B cell (primary cell): ENCODE data around the gene PLBD1. TPM values are rescaled to one million over a fixed set of nuclear protein-coding genes. Genes with fewer than 3 reads are reported as not detected.

Experiments used
- ATAC-seq: fragments of 200-7000 bp; cut with Tn5 transposase; one replicate; pipeline ENCODE4 v1.10.0; 2021; ENCODE audit warnings: low read depth, mild to moderate bottlenecking, moderate number of reproducible peaks, moderate library complexity
- CTCF ChIA-PET: fragments of 350-600 bp; sonication (Branson Sonifier 250); formaldehyde crosslinking; loops from one replicate; lab custom pipeline; 2021; ENCODE audit warnings: antibody characterized with exemption, inconsistent platforms; lab: Charles Lee
- POLR2A ChIA-PET: fragments of 350-600 bp; sonication (Branson Sonifier 250); formaldehyde crosslinking; loops from one replicate; lab custom pipeline; 2021; ENCODE audit warnings: antibody characterized with exemption; lab: Charles Lee
- DNase-seq: peaks from one replicate; pipeline ENCODE4 v3.0.0; 2013
- H2AFZ ChIP-seq: 2 replicates; pipeline ENCODE4 v1.6.1; 2012; ENCODE audit warnings: mild to moderate bottlenecking, low read depth, low read length; ENCODE audit not compliant: insufficient read depth, poor library complexity, severe bottlenecking
- H3K27ac ChIP-seq, 2 donors: 1 replicate in 1 of 2; 2 replicates in 1 of 2; pipeline ENCODE4 v1.5.1; 2012 to 2013; ENCODE audit warnings: low read length in 2 of 2, mild to moderate bottlenecking in 2 of 2, moderate library complexity in 1 of 2
- H3K27me3 ChIP-seq, 4 experiments: fragments of 200-600 bp in 1 of 4; sonication (generic) in 1 of 4; replicated peaks in 1 of 4; 1 replicate in 2 of 4; 2 replicates in 2 of 4; pipeline versions ENCODE4 v1.6.1 to v1.7.0; 2013 to 2016; ENCODE audit warnings: low read length in 3 of 4, mild to moderate bottlenecking in 2 of 4, mixed read lengths in 1 of 4, moderate library complexity in 1 of 4; ENCODE audit not compliant: insufficient read depth in 4 of 4, control insufficient read depth in 3 of 4; ENCODE audit errors: control extremely low read depth in 1 of 4
- H3K36me3 ChIP-seq, 2 experiments: replicated peaks in 1 of 2; 1 replicate in 1 of 2; 2 replicates in 1 of 2; pipeline versions ENCODE4 v1.6.1 to v1.7.1; 2013; ENCODE audit warnings: low read length in 1 of 2; ENCODE audit not compliant: insufficient read depth in 2 of 2, control insufficient read depth in 1 of 2; ENCODE audit errors: control extremely low read depth in 1 of 2, extremely low read depth in 1 of 2
- H3K4me1 ChIP-seq, 2 donors: fragments of 200-600 bp in 1 of 2; sonication (generic) in 1 of 2; 1 replicate in 1 of 2; 2 replicates in 1 of 2; pipeline versions ENCODE4 v1.5.1 to v1.6.1; 2013 to 2017; ENCODE audit warnings: low read length in 2 of 2; ENCODE audit not compliant: control insufficient read depth in 2 of 2, insufficient read depth in 2 of 2
- H3K4me2 ChIP-seq: replicated peaks from 2 replicates; pipeline ENCODE3; 2012; ENCODE audit warnings: mild to moderate bottlenecking, low read depth, low read length; ENCODE audit not compliant: poor library complexity, severe bottlenecking
- H3K4me3 ChIP-seq, 5 experiments: fragments of 200-600 bp in 1 of 5; sonication (generic) in 1 of 5; 1 replicate in 3 of 5; 2 replicates in 2 of 5; pipeline versions ENCODE4 v1.5.1 to v1.7.0; 2011 to 2016; ENCODE audit warnings: low read length in 4 of 5, mild to moderate bottlenecking in 4 of 5, low read depth in 2 of 5, control low read depth in 1 of 5, moderate library complexity in 1 of 5; ENCODE audit not compliant: insufficient read depth in 1 of 5; ENCODE audit errors: control extremely low read depth in 1 of 5, extremely low read depth in 1 of 5
- H3K79me2 ChIP-seq: fragments of 200-600 bp; sonication (generic); one replicate; pipeline ENCODE4 v1.6.0; 2016; ENCODE audit warnings: low read length; ENCODE audit not compliant: control insufficient read depth, insufficient read depth
- H3K9ac ChIP-seq: fragments of 200-600 bp; sonication (generic); 2 replicates; pipeline ENCODE4 v1.6.1; 2017; ENCODE audit warnings: mild to moderate bottlenecking, low read length, moderate library complexity
- H3K9me3 ChIP-seq, 3 donors: one replicate each; pipeline versions ENCODE4 v1.6.1 to v1.7.1; 2013; ENCODE audit warnings: low read length in 2 of 3; ENCODE audit not compliant: control insufficient read depth in 2 of 3, insufficient read depth in 1 of 3; ENCODE audit errors: control extremely low read depth in 1 of 3
- H4K20me1 ChIP-seq: 2 replicates; pipeline ENCODE4 v1.6.0; 2012; ENCODE audit warnings: mild to moderate bottlenecking, low read length; ENCODE audit not compliant: insufficient read depth, control insufficient read depth, poor library complexity, severe bottlenecking
- H3K27ac Mint-ChIP-seq: one replicate; pipeline ENCODE4 v1.8.0; 2021; ENCODE audit warnings: mixed read lengths
- H3K27me3 Mint-ChIP-seq: one replicate; pipeline ENCODE4 v1.8.0; 2021; ENCODE audit warnings: mixed read lengths
- H3K4me1 Mint-ChIP-seq: one replicate; pipeline ENCODE4 v1.8.0; 2021; ENCODE audit warnings: mixed read lengths
- H3K4me3 Mint-ChIP-seq: one replicate; pipeline ENCODE4 v1.8.0; 2021; ENCODE audit warnings: mixed read lengths
- H3K9me3 Mint-ChIP-seq: one replicate; pipeline ENCODE4 v1.8.0; 2022; ENCODE audit warnings: mixed read lengths; ENCODE audit not compliant: insufficient read depth
- EZH2 ChIP-seq: IDR thresholded peaks from 2 replicates; pipeline ENCODE4 v1.6.1; 2012; ENCODE audit warnings: borderline replicate concordance, low read depth, mild to moderate bottlenecking, moderate library complexity, low read length; ENCODE audit not compliant: insufficient read depth, poor library complexity, severe bottlenecking
- WGBS: methylation state at CpG from one replicate; pipeline ENCODE4 v1.1.5; 2013; ENCODE audit warnings: missing lambda C conversion rate; ENCODE audit not compliant: insufficient coverage; 5-methylcytosine and 5-hydroxymethylcytosine counted together
- intact Hi-C: fragments of 100-400 bp; cut with micrococcal nuclease; formaldehyde crosslinking; loops from one replicate; pipeline ENCODE4 v1.10.0; 2022
- polyA plus RNA-seq: library from polyadenylated mRNA; depleted of rRNA; stranded (reverse); fragments of >200 nt; gene quantifications from 2 replicates; pipeline ENCODE4 v1.2.3, GENCODE V29; 2012
- total RNA-seq, 2 donors: library from RNA; stranded (reverse); fragments of 120-200 nt in 1 of 2; gene quantifications; 1 replicate in 1 of 2; 2 replicates in 1 of 2; pipeline versions ENCODE4 v1.2.3 to v1.2.4, GENCODE V29; 2013 to 2022
- TF ChIP-seq, protein P1 (sequence below): fragments of 200-600 bp; IDR thresholded peaks from one replicate; pipeline ENCODE4 v1.8.0; 2022; ENCODE audit warnings: antibody characterized with exemption, mild to moderate bottlenecking

The PLBD1 gene
- total and polyA plus RNA-seq, 2 donors (not counting 1 experiment from before 2014, with no cell fraction given) = 1.1 to 1.6 TPM

DNA sequence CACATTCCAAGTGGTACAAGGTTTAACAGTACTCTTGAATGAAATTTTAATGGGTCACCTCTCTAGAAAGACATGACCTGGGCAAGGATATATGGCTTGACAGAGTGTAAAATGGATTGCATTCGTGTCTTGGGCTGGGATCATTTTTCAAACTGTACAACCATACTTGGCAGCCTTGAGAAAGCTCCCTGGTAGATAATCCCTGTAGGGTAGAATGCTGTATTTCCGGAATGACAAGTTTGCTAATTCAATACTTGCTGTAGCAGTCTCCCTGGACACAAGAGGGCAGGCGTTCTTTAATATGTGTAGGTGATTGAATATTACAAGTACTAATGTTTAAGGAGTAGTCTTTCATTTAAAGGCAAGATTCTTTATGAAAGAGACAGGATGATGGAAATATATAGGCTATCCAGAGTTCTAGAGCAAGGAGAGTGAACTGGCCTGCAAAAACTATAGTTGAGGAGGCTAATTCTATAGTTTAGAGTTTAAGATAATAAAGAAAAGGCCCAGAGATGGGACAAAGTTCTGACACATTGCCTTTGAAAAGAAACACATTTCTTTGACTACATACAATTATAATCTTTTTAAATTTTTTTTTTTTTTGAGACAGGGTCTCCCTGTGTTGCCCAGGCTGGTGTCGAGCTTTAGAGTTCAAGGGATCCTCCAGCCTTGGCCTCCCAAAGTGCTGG lies 53.4 kb downstream of the PLBD1 start:
- WGBS = 23% methylated on average over 2 of the region's 4 CpGs
- no peak overlapping the region for H2AFZ ChIP-seq

DNA sequence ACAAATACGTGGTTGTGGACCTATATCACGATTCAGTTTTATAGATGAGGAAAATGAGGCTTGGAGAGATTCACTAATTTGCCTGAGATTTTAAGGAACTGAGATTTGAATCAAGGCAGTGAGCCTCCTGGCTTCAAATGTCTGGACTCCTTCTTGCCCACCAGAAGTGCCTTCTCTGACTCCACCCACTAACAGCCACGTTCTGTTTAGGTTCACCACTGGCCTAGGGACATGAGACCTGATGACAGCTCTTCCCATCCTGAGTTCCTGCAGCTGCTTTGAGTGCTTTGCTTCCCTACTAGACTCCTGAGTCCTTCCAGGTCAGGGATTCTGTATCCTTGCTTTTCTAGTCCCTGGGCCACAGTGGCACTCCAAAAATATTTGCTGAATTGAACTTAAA lies 57.1 kb downstream of the PLBD1 start:
- ATAC-seq = no peak
- Histone ChIP-seq H3K4me3 (no peak overlapping the region), H2AFZ (no peak overlapping the region), H3K9ac (no peak overlapping the region), H3K4me1 (no peaks in the 10 kb centered on the region), H3K9me3 (no peaks in the 10 kb centered on the region), H3K4me2 (no peak overlapping the region), H3K27me3 (no peaks in the 10 kb centered on the region), H3K79me2 (no peaks in the 10 kb centered on the region), H3K36me3 (peaks cover 0 to 4% of the 10 kb centered on the region in 2 experiments), H4K20me1 (no peaks in the 10 kb centered on the region), H3K27ac (no peak overlapping the region)
- 60% methylated on average over 3 of the region's 3 CpGs for WGBS
- Mint-ChIP-seq H3K4me1 (no peaks in the 10 kb centered on the region), H3K27me3 (no peaks in the 10 kb centered on the region), H3K4me3 (no peak overlapping the region), H3K27ac (no peak overlapping the region), H3K9me3 (no peaks in the 10 kb centered on the region)
- TF ChIP-seq EZH2 = no peak
- TF ChIP-seq, protein P1, sequence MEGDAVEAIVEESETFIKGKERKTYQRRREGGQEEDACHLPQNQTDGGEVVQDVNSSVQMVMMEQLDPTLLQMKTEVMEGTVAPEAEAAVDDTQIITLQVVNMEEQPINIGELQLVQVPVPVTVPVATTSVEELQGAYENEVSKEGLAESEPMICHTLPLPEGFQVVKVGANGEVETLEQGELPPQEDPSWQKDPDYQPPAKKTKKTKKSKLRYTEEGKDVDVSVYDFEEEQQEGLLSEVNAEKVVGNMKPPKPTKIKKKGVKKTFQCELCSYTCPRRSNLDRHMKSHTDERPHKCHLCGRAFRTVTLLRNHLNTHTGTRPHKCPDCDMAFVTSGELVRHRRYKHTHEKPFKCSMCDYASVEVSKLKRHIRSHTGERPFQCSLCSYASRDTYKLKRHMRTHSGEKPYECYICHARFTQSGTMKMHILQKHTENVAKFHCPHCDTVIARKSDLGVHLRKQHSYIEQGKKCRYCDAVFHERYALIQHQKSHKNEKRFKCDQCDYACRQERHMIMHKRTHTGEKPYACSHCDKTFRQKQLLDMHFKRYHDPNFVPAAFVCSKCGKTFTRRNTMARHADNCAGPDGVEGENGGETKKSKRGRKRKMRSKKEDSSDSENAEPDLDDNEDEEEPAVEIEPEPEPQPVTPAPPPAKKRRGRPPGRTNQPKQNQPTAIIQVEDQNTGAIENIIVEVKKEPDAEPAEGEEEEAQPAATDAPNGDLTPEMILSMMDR = no peak
- no peak for DNase-seq
- POLR2A ChIA-PET = no interaction called here
- CTCF ChIA-PET = interaction anchor here (0.6 kb wide), 1 partner anchor 9 kb away, joined by 4 read pairs; no protein-coding TSS in a partner anchor
- intact Hi-C loops = no loop called here

More for the DNA sequence above, 53.4 kb downstream of the PLBD1 start:
- no peaks in the 10 kb centered on the region for H3K4me1 ChIP-seq
- intact Hi-C loops = loop anchor here (1.0 to 2.0 kb wide), 3 partner anchors 105 to 203 kb away; no protein-coding TSS in a partner anchor
- H4K20me1 ChIP-seq = no peaks in the 10 kb centered on the region
- ChIA-PET CTCF (interaction anchor here (0.7 to 5.8 kb wide), 12 partner anchors 9 to 276 kb away, joined by 3 to 35 read pairs (median 4); no protein-coding TSS in a partner anchor), POLR2A (no interaction called here)
- ATAC-seq (peak; percentile 57), DNase-seq (peak; percentile 47)
- TF ChIP-seq, protein P1 = peak; percentile 53
- no peak for TF ChIP-seq EZH2
- H3K9me3 Mint-ChIP-seq = no peaks in the 10 kb centered on the region
- no peak overlapping the region for H3K27ac ChIP-seq
- H3K4me3 ChIP-seq = no peak overlapping the region
- H3K27ac Mint-ChIP-seq = no peak overlapping the region
- H3K4me2 ChIP-seq = no peak overlapping the region
- peaks cover 0 to 3% (median 0%) of the 10 kb centered on the region in 3 donors for H3K9me3 ChIP-seq
- H3K27me3 Mint-ChIP-seq = no peaks in the 10 kb centered on the region
- no peak overlapping the region for H3K9ac ChIP-seq
- no peaks in the 10 kb centered on the region for H3K27me3 ChIP-seq
- H3K4me1 Mint-ChIP-seq = no peaks in the 10 kb centered on the region
- H3K79me2 ChIP-seq = no peaks in the 10 kb centered on the region
- no peaks in the 10 kb centered on the region for H3K36me3 ChIP-seq
- no peak overlapping the region for H3K4me3 Mint-ChIP-seq
